Measurements from ENCODE around the gene HEATR3. TPM values are rescaled to one million over a fixed set of nuclear protein-coding genes. Genes with fewer than 3 reads are reported as not detected.
"Not testable (repeated sequence)": the region's sequence is repeated elsewhere in the genome, so short reads cannot be mapped to it uniquely, and the experiment has no call there.

The HEATR3 gene
- total RNA-seq, 1 donor from 2014 or later: 31.7 TPM

- no peak for DNase-seq (ENCODE audit: low read depth, low spot score)
These were observed 34.3 kb downstream of the HEATR3 start for GRCh38 chr16:50099957-50100648.

- no peak for DNase-seq (ENCODE audit: low read depth, low spot score)
These were observed 36.4 kb downstream of the HEATR3 start for GRCh38 chr16:50102051-50102746.

GRCh38 chr16:50103764-50104163 is 38.0 kb downstream of the HEATR3 start:
- no peak for DNase-seq (ENCODE audit: low read depth, low spot score)

- no peak for DNase-seq (ENCODE audit: low read depth, low spot score)
These were observed 48.8 kb downstream of the HEATR3 start for GRCh38 chr16:50114357-50115129.

GRCh38 chr16:50120711-50121110 is 54.9 kb downstream of the HEATR3 start:
- no peak for DNase-seq (ENCODE audit: low read depth, low spot score)

GRCh38 chr16:50121278-50121677 is 55.5 kb downstream of the HEATR3 start:
- DNase-seq (ENCODE audit: low read depth, low spot score): no peak

GRCh38 chr16:50121721-50122445 is 56.1 kb downstream of the HEATR3 start:
- DNase-seq (ENCODE audit: low read depth, low spot score): no peak

GRCh38 chr16:50123417-50123816 is 57.6 kb downstream of the HEATR3 start:
- DNase-seq (ENCODE audit: low read depth, low spot score): no peak

- DNase-seq (ENCODE audit: low read depth, low spot score): no peak
These were observed 59.0 kb downstream of the HEATR3 start for GRCh38 chr16:50124769-50125168.

- DNase-seq (ENCODE audit: low read depth, low spot score): no peak
These were observed 60.4 kb downstream of the HEATR3 start for GRCh38 chr16:50126183-50126582.

- not testable (repeated sequence) for DNase-seq (ENCODE audit: low read depth, low spot score)
These were observed 66.8 kb downstream of the HEATR3 start for GRCh38 chr16:50132571-50132970.

GRCh38 chr16:50133214-50133613 is 67.4 kb downstream of the HEATR3 start:
- no peak for DNase-seq (ENCODE audit: low read depth, low spot score)

GRCh38 chr16:50136399-50136798 is 70.6 kb downstream of the HEATR3 start:
- DNase-seq (ENCODE audit: low read depth, low spot score): no peak

- no peak for DNase-seq (ENCODE audit: low read depth, low spot score)
These were observed 71.5 kb downstream of the HEATR3 start for GRCh38 chr16:50137268-50137667.

- no peak for DNase-seq (ENCODE audit: low read depth, low spot score)
These were observed 73.8 kb downstream of the HEATR3 start for GRCh38 chr16:50139580-50139979.

- DNase-seq (ENCODE audit: low read depth, low spot score): no peak
These were observed 78.4 kb downstream of the HEATR3 start for GRCh38 chr16:50144211-50144610.

GRCh38 chr16:50146479-50147435 is 81.0 kb downstream of the HEATR3 start:
- no peak for DNase-seq (ENCODE audit: low read depth, low spot score)

GRCh38 chr16:50151322-50151721 is 85.6 kb downstream of the HEATR3 start:
- DNase-seq (ENCODE audit: low read depth, low spot score): no peak

GRCh38 chr16:50151756-50152155 is 86.0 kb downstream of the HEATR3 start:
- no peak for DNase-seq (ENCODE audit: low read depth, low spot score)

- no peak for DNase-seq (ENCODE audit: low read depth, low spot score)
These were observed 86.6 kb downstream of the HEATR3 start for GRCh38 chr16:50152351-50152806.
